Measurements from ENCODE around the gene PPP1R9A. TPM values are rescaled to one million over a fixed set of nuclear protein-coding genes. Genes with fewer than 3 reads are reported as not detected.

The PPP1R9A gene
- total and polyA plus RNA-seq, 4 donors: 2.2 to 59.1 (median 14.6) TPM

- Histone ChIP-seq H3K9me3 (ENCODE audit: control insufficient read depth in 4 of 4, insufficient read depth in 3 of 4, low read length in 3 of 4) (no peaks in the 10 kb centered on the region), H3K36me3 (ENCODE audit: control insufficient read depth in 4 of 4, insufficient read depth in 4 of 4, low read length in 4 of 4) (peaks cover 0 to 2% (median 0%) of the 10 kb centered on the region in 4 donors), H3K27ac (ENCODE audit: low read depth in 1 of 2, low read length in 1 of 2) (no peak overlapping the region), H3K4me1 (ENCODE audit: control insufficient read depth in 5 of 5, insufficient read depth in 5 of 5, low read length in 5 of 5) (no peaks in the 10 kb centered on the region), H3K9ac (ENCODE audit: insufficient read depth in 1 of 2, low read length in 2 of 2) (no peak overlapping the region), H3K27me3 (ENCODE audit: control insufficient read depth in 3 of 3, insufficient read depth in 3 of 3, low read length in 2 of 3) (peaks cover 0 to 2% (median 0%) of the 10 kb centered on the region in 3 donors), H3K4me3 (no peak overlapping the region)
- 74 to 90% methylated on average over 3 of the region's 3 CpGs for WGBS, 2 donors
- DNase-seq (no peak), ATAC-seq (ENCODE audit: insufficient read depth, low FRiP score) (no peak)
- no peak for TF ChIP-seq CTCF (IDR thresholded peaks at IDR 0.05; ENCODE audit: control extremely low read depth, extremely low read depth)
Observed at GRCh38 chr7:95298091-95298490, 390.7 kb downstream of the PPP1R9A start.

- no peak overlapping the region for H3K27ac ChIP-seq (ENCODE audit: low read depth in 1 of 2, low read length in 1 of 2)
- no peak overlapping the region for H3K4me3 ChIP-seq
- ATAC-seq (ENCODE audit: insufficient read depth, low FRiP score) (no peak), DNase-seq (no peak)
- H3K9ac ChIP-seq (ENCODE audit: insufficient read depth in 1 of 2, low read length in 2 of 2): no peak overlapping the region
- peaks cover 0 to 2% (median 0%) of the 10 kb centered on the region in 4 donors for H3K36me3 ChIP-seq (ENCODE audit: control insufficient read depth in 4 of 4, insufficient read depth in 4 of 4, low read length in 4 of 4)
- no peak for TF ChIP-seq CTCF (IDR thresholded peaks at IDR 0.05; ENCODE audit: control extremely low read depth, extremely low read depth)
- peaks cover 0 to 2% (median 0%) of the 10 kb centered on the region in 3 donors for H3K27me3 ChIP-seq (ENCODE audit: control insufficient read depth in 3 of 3, insufficient read depth in 3 of 3, low read length in 2 of 3)
- no peaks in the 10 kb centered on the region for H3K9me3 ChIP-seq (ENCODE audit: control insufficient read depth in 4 of 4, insufficient read depth in 3 of 4, low read length in 3 of 4)
- WGBS, 2 donors: 80 to 88% methylated on average over 9 of the region's 9 CpGs
- no peaks in the 10 kb centered on the region for H3K4me1 ChIP-seq (ENCODE audit: control insufficient read depth in 5 of 5, insufficient read depth in 5 of 5, low read length in 5 of 5)
Observed at GRCh38 chr7:95303013-95303905, 395.9 kb downstream of the PPP1R9A start.

- no peak overlapping the region for H3K27ac ChIP-seq (ENCODE audit: low read depth in 1 of 2, low read length in 1 of 2)
- H3K4me1 ChIP-seq (ENCODE audit: control insufficient read depth in 5 of 5, insufficient read depth in 5 of 5, low read length in 5 of 5): no peaks in the 10 kb centered on the region
- ATAC-seq (ENCODE audit: insufficient read depth, low FRiP score): no peak
- 72 to 77% methylated on average over 7 of the region's 7 CpGs for WGBS, 2 donors
- no peak overlapping the region for H3K4me3 ChIP-seq
- no peak for DNase-seq
- H3K9me3 ChIP-seq (ENCODE audit: control insufficient read depth in 4 of 4, insufficient read depth in 3 of 4, low read length in 3 of 4): no peaks in the 10 kb centered on the region
- no peaks in the 10 kb centered on the region for H3K36me3 ChIP-seq (ENCODE audit: control insufficient read depth in 4 of 4, insufficient read depth in 4 of 4, low read length in 4 of 4)
- no peak overlapping the region for H3K9ac ChIP-seq (ENCODE audit: insufficient read depth in 1 of 2, low read length in 2 of 2)
- H3K27me3 ChIP-seq (ENCODE audit: control insufficient read depth in 3 of 3, insufficient read depth in 3 of 3, low read length in 2 of 3): peaks cover 0 to 2% (median 0%) of the 10 kb centered on the region in 3 donors
- TF ChIP-seq CTCF (IDR thresholded peaks at IDR 0.05; ENCODE audit: control extremely low read depth, extremely low read depth): no peak
Observed at GRCh38 chr7:95304990-95305389, 397.6 kb downstream of the PPP1R9A start.

Data from lung (tissue), 12 donors.